Nephron (organoid): ENCODE results near the gene HHIPL1.
A peak's percentile ranks its signal among the peaks of the same experiment; 100 is the strongest.

Experiments
- H3K27ac Mint-ChIP-seq, 3 experiments: 2 replicates each; pipeline ENCODE4 v1.8.0; 2020; ENCODE audit warnings: mixed read lengths in 3 of 3, mild to moderate bottlenecking in 2 of 3, moderate library complexity in 1 of 3
- H3K27me3 Mint-ChIP-seq: 2 replicates; pipeline ENCODE4 v1.8.0; 2021; ENCODE audit warnings: low read depth, mild to moderate bottlenecking, moderate library complexity, mixed read lengths
- H3K36me3 Mint-ChIP-seq: 2 replicates; pipeline ENCODE4 v1.8.0; 2020; ENCODE audit warnings: low read depth, mixed read lengths
- H3K4me1 Mint-ChIP-seq: 2 replicates; pipeline ENCODE4 v1.8.0; 2020; ENCODE audit warnings: mixed read lengths
- H3K4me3 Mint-ChIP-seq, 3 experiments: 2 replicates each; pipeline ENCODE4 v1.8.0; 2020; ENCODE audit warnings: mild to moderate bottlenecking in 3 of 3, mixed read lengths in 3 of 3, moderate library complexity in 2 of 3
- H3K9me3 Mint-ChIP-seq: 2 replicates; pipeline ENCODE4 v1.8.0; 2020; ENCODE audit warnings: mixed read lengths
- TF ChIP-seq, protein P1 (sequence below), 3 experiments: fragments of 200-600 bp; sonication (generic); IDR thresholded peaks; one replicate each; pipeline ENCODE4 v1.5.0; 2021; ENCODE audit warnings: antibody characterized with exemption in 3 of 3; ENCODE audit not compliant: unreplicated experiment in 3 of 3

HHIPL1 gene

DNA sequence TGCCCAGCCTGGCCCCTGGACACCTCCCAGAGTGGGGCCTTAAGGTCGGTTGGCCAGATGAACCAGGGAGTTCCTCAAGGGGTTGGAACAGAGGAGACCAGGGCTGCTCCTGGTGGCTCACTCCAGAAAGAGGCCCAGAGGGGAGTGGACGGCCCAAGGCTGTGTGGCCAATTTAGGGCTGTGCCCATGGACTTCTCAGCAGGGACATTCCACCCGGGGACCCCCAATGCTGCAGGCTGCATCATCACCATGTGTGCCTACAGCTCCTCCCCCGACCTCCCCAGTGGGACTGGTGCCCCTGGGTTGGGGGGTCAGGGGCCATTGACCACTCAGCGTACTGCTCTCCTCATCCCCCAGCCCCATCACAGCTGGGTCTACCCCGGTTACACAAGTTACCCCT, 21.6 kb downstream of the HHIPL1 start:
- H3K4me1 Mint-ChIP-seq: peaks cover 12% of the 10 kb centered on the region

DNA sequence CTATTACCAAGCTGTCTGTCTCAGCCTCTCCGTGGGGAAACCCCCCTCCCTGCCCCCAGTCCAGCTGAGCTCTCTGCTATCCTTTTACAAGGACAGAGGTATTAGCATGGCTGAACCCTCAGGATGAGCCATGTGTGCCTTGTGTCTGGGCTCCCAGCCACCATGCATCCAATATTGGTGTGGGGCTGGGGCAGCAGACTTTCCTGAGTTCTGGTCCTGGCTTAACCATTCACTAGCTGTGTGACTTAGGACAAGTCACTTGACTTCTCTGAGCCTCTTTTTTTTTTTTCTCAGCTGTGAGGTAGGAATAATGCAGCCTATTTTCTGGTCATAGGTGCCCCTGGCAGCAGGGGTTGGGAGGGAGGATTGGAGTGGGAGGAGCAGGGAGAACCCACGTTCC, 22.1 kb downstream of the HHIPL1 start:
- Mint-ChIP-seq H3K27ac (no peak overlapping the region), H3K4me3 (no peak overlapping the region), H3K9me3 (no peaks in the 10 kb centered on the region), H3K36me3 (no peaks in the 10 kb centered on the region), H3K27me3 (peaks cover 9% of the 10 kb centered on the region), H3K4me1 (peaks cover 16% of the 10 kb centered on the region)
- TF ChIP-seq, protein P1, sequence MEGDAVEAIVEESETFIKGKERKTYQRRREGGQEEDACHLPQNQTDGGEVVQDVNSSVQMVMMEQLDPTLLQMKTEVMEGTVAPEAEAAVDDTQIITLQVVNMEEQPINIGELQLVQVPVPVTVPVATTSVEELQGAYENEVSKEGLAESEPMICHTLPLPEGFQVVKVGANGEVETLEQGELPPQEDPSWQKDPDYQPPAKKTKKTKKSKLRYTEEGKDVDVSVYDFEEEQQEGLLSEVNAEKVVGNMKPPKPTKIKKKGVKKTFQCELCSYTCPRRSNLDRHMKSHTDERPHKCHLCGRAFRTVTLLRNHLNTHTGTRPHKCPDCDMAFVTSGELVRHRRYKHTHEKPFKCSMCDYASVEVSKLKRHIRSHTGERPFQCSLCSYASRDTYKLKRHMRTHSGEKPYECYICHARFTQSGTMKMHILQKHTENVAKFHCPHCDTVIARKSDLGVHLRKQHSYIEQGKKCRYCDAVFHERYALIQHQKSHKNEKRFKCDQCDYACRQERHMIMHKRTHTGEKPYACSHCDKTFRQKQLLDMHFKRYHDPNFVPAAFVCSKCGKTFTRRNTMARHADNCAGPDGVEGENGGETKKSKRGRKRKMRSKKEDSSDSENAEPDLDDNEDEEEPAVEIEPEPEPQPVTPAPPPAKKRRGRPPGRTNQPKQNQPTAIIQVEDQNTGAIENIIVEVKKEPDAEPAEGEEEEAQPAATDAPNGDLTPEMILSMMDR (IDR thresholded peaks at IDR 0.05; ENCODE audit: unreplicated experiment in 3 of 3): no peak

More for the DNA sequence above, 21.6 kb downstream of the HHIPL1 start:
- peaks cover 9% of the 10 kb centered on the region for H3K27me3 Mint-ChIP-seq
- no peaks in the 10 kb centered on the region for H3K9me3 Mint-ChIP-seq
- TF ChIP-seq, protein P1 (IDR thresholded peaks at IDR 0.05; ENCODE audit: unreplicated experiment in 3 of 3): no peak
- no peak overlapping the region for H3K27ac Mint-ChIP-seq
- no peaks in the 10 kb centered on the region for H3K36me3 Mint-ChIP-seq
- H3K4me3 Mint-ChIP-seq: no peak overlapping the region

DNA sequence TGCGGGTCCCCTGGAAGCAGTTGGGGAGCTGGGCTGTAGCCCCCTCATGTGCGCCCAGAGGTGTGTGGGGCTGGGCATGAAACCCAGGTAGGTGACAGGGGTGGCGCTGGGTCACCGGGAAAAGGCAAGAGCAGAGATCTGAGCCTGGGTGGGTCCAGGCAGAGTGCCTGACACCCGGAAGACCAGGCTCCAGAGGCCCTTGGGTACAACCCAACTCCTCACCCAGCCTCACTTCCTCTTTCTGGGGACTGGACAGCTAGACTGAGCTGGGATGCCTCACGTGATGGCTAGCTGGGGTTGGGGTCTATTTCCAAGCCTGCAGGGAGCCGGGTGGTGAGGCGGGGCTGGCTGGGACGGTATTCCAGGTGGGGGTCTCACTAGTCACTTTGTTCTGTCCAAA, 22.9 kb downstream of the HHIPL1 start:
- no peaks in the 10 kb centered on the region for H3K9me3 Mint-ChIP-seq
- no peak overlapping the region for H3K4me3 Mint-ChIP-seq
- TF ChIP-seq, protein P1 (IDR thresholded peaks at IDR 0.05; ENCODE audit: unreplicated experiment in 3 of 3): no peak
- no peak overlapping the region for H3K27ac Mint-ChIP-seq
- peaks cover 4% of the 10 kb centered on the region for H3K27me3 Mint-ChIP-seq
- no peaks in the 10 kb centered on the region for H3K36me3 Mint-ChIP-seq
- H3K4me1 Mint-ChIP-seq: peaks cover 16% of the 10 kb centered on the region

DNA sequence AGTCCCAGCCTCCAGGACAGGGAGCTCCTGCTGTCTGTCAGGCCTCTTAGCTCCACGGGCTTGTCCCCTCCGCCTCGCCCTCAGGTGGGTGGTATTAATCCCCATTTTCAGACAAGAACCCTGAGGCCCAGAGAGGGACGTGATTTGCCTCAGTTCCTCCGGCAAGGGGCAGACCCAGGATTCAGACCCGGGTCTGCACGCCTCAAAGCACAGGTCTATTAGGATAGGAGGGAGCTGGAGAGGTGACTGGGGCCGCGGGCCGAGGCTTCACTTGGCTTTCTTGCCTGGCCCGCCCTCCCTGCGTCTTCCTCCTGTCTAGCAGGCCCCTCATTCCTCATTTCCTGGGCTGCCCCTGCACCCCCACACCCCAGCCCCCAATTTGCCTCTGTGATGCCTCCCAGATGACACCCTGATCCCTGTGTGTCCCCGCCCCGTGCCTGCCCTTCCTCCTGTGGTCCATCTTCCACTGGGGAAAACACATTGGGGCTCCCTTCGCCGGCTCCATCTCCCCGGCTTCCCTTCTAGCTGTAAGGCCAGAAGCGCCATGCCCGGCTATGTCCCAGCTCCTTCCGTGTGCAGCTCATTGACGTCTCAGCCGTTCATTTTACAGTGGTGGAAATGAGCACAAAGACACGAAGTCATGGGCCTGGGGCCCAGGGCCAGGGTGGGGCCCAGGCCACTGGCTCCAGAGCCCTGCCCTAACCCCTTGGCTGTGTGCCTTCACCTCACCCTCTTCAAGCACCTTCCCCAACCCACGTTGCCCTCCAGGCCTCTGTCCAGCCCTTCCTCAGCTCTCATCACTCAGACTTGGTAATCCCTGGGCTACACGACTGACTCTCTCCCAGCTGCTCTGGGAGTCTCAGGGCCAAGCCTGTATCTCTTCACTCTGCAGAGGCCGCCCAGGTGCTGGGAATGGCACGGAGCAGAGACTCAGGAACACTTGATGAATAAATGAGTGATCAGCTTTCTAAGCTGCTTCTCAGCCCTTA, 23.7 kb downstream of the HHIPL1 start:
- H3K36me3 Mint-ChIP-seq: no peaks in the 10 kb centered on the region
- H3K27ac Mint-ChIP-seq: no peak overlapping the region
- H3K27me3 Mint-ChIP-seq: peaks cover 4% of the 10 kb centered on the region
- H3K9me3 Mint-ChIP-seq: no peaks in the 10 kb centered on the region
- H3K4me1 Mint-ChIP-seq: peaks cover 16% of the 10 kb centered on the region
- H3K4me3 Mint-ChIP-seq: no peak overlapping the region
- TF ChIP-seq, protein P1 (IDR thresholded peaks at IDR 0.05; ENCODE audit: unreplicated experiment in 3 of 3): no peak

DNA sequence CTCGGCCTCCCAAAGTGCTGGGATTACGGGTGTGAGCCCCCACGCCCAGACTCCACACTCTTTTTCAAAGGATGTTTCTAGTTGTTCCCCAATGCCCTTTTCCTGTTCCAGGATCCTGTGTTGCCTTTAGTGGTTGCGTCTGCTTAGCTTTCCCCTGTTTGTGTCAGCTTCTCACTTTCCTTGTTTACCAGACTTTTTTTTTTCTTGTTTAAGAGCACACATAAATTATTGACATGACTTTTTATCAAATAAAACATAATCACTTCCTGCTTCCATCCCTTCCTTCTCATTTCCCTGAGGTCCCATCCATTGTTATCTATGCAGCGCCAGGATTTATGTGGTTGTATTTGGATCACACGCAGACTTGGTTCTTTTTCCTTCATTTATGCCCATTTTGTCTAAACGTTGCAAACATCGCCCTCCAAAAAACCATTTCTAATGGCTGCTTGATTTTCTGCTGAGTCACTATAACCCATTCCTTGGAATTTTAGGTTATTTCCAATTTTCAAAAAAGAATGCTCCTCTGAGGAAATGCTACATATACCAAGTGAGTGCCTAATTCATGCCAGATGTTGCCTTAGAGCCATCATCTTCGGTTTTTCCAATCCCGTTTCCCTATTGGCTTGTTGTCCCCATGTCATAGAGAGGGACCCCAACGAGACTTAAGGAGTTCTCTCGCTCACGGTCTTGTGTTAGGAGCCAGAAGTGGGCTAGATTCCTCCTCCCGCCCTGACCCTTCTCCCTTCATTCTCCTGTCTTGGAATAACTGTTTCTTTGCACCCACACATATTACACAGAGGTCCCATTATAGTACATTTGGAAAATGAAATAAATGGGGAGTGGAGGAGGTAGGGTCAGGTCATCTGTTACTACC, 25.7 kb downstream of the HHIPL1 start:
- H3K4me3 Mint-ChIP-seq: no peak overlapping the region
- no peaks in the 10 kb centered on the region for H3K9me3 Mint-ChIP-seq
- peaks cover 16% of the 10 kb centered on the region for H3K4me1 Mint-ChIP-seq
- peak overlapping the region; percentile 48 to 86 (median 61) for H3K27ac Mint-ChIP-seq
- H3K36me3 Mint-ChIP-seq: no peaks in the 10 kb centered on the region
- no peaks in the 10 kb centered on the region for H3K27me3 Mint-ChIP-seq
- TF ChIP-seq, protein P1 (IDR thresholded peaks at IDR 0.05; ENCODE audit: unreplicated experiment in 3 of 3): no peak
